Measurements from ENCODE around the gene EEF1G.

DNA sequence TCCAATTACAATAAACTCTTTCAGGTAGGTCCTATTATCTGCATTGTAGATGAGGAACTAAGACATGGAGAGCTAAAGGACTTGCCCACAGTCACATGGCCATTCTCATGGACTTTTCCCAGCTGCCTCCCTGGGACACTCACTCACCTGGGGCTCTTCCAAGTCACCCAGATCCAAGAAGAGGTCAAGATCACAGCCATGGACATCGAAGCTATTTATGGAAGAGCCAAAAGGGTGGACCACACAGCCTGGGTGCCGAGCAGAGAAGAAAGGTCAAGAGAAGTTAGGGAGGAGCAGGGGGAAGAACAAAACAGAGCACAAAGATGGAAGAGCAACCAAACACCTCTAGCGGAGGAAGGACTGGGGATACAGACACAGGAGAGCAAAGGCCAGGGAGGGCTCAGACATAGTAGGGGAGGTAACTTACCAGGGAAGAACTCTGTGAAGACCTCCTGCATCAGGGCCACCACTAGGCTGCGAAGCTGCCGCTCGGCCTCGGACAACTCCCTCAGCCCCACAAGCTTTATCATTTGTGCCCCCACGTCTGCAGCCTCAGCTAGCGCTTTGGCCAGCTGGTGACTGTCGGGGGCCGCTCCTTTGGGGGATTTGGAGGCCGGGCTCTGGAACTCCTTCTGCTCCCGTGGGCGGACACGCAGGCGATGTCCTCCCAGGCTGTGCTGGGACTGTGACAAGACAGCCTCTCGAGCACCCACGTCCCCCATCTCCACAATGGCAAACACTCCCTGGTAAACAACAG, 7.4 kb upstream of the EEF1G start:
- TF ChIP-seq EP300 (IDR thresholded peaks at IDR 0.05) (no peak), POLR2A (IDR thresholded peaks at IDR 0.05; ENCODE audit: low read length) (no peak), ESRRA (IDR thresholded peaks at IDR 0.05; ENCODE audit: borderline replicate concordance, low read length) (no peak), MAZ (IDR thresholded peaks at IDR 0.05; ENCODE audit: borderline replicate concordance, low read depth, low read length) (no peak), TP53 (CRISPR knock-in tag; IDR thresholded peaks at IDR 0.05) (no peak), ZSCAN20 (CRISPR knock-in tag; IDR thresholded peaks at IDR 0.05) (no peak), SREBF2 (IDR thresholded peaks at IDR 0.05) (no peak), CHD4 (IDR thresholded peaks at IDR 0.05; ENCODE audit: borderline replicate concordance) (no peak), RAD21 (conservative IDR thresholded peaks at IDR 0.05 in 1 of 2, IDR thresholded peaks at IDR 0.05 in 1 of 2) (no peak)
- TF ChIP-seq, protein P1, sequence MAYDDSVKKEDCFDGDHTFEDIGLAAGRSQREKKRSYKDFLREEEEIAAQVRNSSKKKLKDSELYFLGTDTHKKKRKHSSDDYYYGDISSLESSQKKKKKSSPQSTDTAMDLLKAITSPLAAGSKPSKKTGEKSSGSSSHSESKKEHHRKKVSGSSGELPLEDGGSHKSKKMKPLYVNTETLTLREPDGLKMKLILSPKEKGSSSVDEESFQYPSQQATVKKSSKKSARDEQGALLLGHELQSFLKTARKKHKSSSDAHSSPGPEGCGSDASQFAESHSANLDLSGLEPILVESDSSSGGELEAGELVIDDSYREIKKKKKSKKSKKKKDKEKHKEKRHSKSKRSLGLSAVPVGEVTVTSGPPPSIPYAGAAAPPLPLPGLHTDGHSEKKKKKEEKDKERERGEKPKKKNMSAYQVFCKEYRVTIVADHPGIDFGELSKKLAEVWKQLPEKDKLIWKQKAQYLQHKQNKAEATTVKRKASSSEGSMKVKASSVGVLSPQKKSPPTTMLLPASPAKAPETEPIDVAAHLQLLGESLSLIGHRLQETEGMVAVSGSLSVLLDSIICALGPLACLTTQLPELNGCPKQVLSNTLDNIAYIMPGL (CRISPR knock-in tag; IDR thresholded peaks at IDR 0.05; ENCODE audit: borderline replicate concordance) = no peak
- TF ChIP-seq, protein P2, sequence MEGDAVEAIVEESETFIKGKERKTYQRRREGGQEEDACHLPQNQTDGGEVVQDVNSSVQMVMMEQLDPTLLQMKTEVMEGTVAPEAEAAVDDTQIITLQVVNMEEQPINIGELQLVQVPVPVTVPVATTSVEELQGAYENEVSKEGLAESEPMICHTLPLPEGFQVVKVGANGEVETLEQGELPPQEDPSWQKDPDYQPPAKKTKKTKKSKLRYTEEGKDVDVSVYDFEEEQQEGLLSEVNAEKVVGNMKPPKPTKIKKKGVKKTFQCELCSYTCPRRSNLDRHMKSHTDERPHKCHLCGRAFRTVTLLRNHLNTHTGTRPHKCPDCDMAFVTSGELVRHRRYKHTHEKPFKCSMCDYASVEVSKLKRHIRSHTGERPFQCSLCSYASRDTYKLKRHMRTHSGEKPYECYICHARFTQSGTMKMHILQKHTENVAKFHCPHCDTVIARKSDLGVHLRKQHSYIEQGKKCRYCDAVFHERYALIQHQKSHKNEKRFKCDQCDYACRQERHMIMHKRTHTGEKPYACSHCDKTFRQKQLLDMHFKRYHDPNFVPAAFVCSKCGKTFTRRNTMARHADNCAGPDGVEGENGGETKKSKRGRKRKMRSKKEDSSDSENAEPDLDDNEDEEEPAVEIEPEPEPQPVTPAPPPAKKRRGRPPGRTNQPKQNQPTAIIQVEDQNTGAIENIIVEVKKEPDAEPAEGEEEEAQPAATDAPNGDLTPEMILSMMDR (IDR thresholded peaks at IDR 0.05) = no peak
- TF ChIP-seq, protein P3, sequence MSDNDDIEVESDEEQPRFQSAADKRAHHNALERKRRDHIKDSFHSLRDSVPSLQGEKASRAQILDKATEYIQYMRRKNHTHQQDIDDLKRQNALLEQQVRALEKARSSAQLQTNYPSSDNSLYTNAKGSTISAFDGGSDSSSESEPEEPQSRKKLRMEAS (IDR thresholded peaks at IDR 0.05) = no peak

Measured in A549 (cell line).